Fibroblast of mammary gland (primary cell): ENCODE measurements around the gene PROP1.

Experiments used
- DNase-seq: peaks from one replicate; pipeline ENCODE4 v3.0.0-alpha.2; 2010; ENCODE audit warnings: low read depth
- H3K4me3 ChIP-seq: 2 replicates; pipeline ENCODE4 v1.5.1; 2011; ENCODE audit warnings: low read depth, mild to moderate bottlenecking, low read length, moderate library complexity; ENCODE audit not compliant: control insufficient read depth
- CTCF ChIP-seq: conservative IDR thresholded peaks from 2 replicates; pipeline ENCODE4 v1.5.1; 2011; ENCODE audit warnings: low read depth, low read length, inconsistent platforms; ENCODE audit not compliant: control insufficient read depth, insufficient read depth

Gene PROP1

GRCh38 chr5:177966839-177967166 is 29.2 kb downstream of the PROP1 start:
- TF ChIP-seq CTCF, result no peak

GRCh38 chr5:177966009-177966838 is 29.8 kb downstream of the PROP1 start:
- TF ChIP-seq CTCF, result no peak
- DNase-seq, result no peak
- no peak overlapping the region for H3K4me3 ChIP-seq

More at GRCh38 chr5:177966839-177967166, 29.2 kb downstream of the PROP1 start:
- no peak overlapping the region for H3K4me3 ChIP-seq
- no peak for DNase-seq

- DNase-seq, result no peak
- TF ChIP-seq CTCF, result no peak
- H3K4me3 ChIP-seq, result no peak overlapping the region
Observed at GRCh38 chr5:177964471-177964870, 31.6 kb downstream of the PROP1 start.

- no peak overlapping the region for H3K4me3 ChIP-seq
- DNase-seq, result no peak
- TF ChIP-seq CTCF, result no peak
Observed at GRCh38 chr5:177963966-177964365, 32.1 kb downstream of the PROP1 start.

- no peak overlapping the region for H3K4me3 ChIP-seq
- no peak for TF ChIP-seq CTCF
- DNase-seq, result no peak
Observed at GRCh38 chr5:177959315-177959714, 36.7 kb downstream of the PROP1 start.

GRCh38 chr5:177958696-177959095 is 37.3 kb downstream of the PROP1 start:
- DNase-seq, result no peak
- TF ChIP-seq CTCF, result no peak

More at GRCh38 chr5:177958696-177959095, 37.3 kb downstream of the PROP1 start:
- no peak overlapping the region for H3K4me3 ChIP-seq
